K562 (cell line): ENCODE data around the gene FAM241B. TPM values are rescaled to one million over a fixed set of nuclear protein-coding genes. Genes with fewer than 3 reads are reported as not detected.

Source experiments
- C11orf30 ChIP-seq: fragments of 450-650 bp; IDR thresholded peaks from 2 replicates; pipeline ENCODE4 v1.6.1; 2016; ENCODE audit warnings: low read depth, mild to moderate bottlenecking
- CTCFL ChIP-seq: IDR thresholded peaks from 2 replicates; pipeline ENCODE4 v1.6.1; 2011; ENCODE audit warnings: borderline replicate concordance, low read depth, mild to moderate bottlenecking, moderate library complexity, low read length; ENCODE audit not compliant: insufficient read depth, poor library complexity, severe bottlenecking
- HDGF ChIP-seq: fragments of 450-650 bp; IDR thresholded peaks from 2 replicates; pipeline ENCODE4 v1.6.1; 2016
- HMGN3 ChIP-seq: IDR thresholded peaks from 2 replicates; pipeline ENCODE4 v1.6.1; 2011; ENCODE audit warnings: borderline replicate concordance, low read depth, mild to moderate bottlenecking, mixed read lengths, low read length; ENCODE audit not compliant: insufficient read length; ENCODE audit errors: extremely low read depth
- ID3 ChIP-seq, 2 experiments: fragments of 250-450 bp in 1 of 2; fragments of 450-650 bp in 1 of 2; sonication (Bioruptor Pico) in 1 of 2; IDR thresholded peaks; 2 replicates each; pipeline versions ENCODE4 v1.6.1 to v1.8.0; 2016 to 2021; ENCODE audit warnings: mild to moderate bottlenecking in 2 of 2, moderate library complexity in 2 of 2, missing compliant biosample characterization in 1 of 2, missing genetic modification characterization in 1 of 2
- RREB1 ChIP-seq: fragments of 250-450 bp; sonication (Bioruptor Pico); IDR thresholded peaks from 2 replicates; pipeline ENCODE4 v1.4.0; 2020
- SIN3B ChIP-seq: fragments of 450-650 bp; IDR thresholded peaks from 2 replicates; pipeline ENCODE4 v1.6.1; 2017; ENCODE audit warnings: low read depth, mild to moderate bottlenecking, moderate library complexity
- SMARCA5 ChIP-seq: fragments of 450-650 bp; IDR thresholded peaks from 2 replicates; pipeline ENCODE4 v1.6.1; 2016
- THRB ChIP-seq: fragments of 450-650 bp; formaldehyde crosslinking; conservative IDR thresholded peaks from 2 replicates; pipeline ENCODE4 v1.4.0; 2022; ENCODE audit warnings: mild to moderate bottlenecking, missing genetic modification characterization
- YY1 ChIP-seq, 3 experiments: IDR thresholded peaks; 2 replicates each; pipeline ENCODE4 v1.6.1; 2011; ENCODE audit warnings: low read length in 2 of 3, mild to moderate bottlenecking in 2 of 3, moderate library complexity in 2 of 3, borderline replicate concordance in 1 of 3, control low read depth in 1 of 3, low read depth in 1 of 3; ENCODE audit not compliant: insufficient read depth in 3 of 3, insufficient replicate concordance in 2 of 3, control insufficient read depth in 1 of 3, insufficient read length in 1 of 3; ENCODE audit errors: extremely low read depth in 1 of 3
- ZNF395 ChIP-seq: fragments of 200-800 bp; sonication (Bioruptor generic); IDR thresholded peaks from 2 replicates; pipeline ENCODE4 v1.6.1; 2017; ENCODE audit warnings: missing genetic modification characterization, missing compliant biosample characterization
- polyA plus RNA-seq, 8 experiments: library from polyadenylated mRNA; depleted of rRNA in 4 of 8; stranded (reverse) in 5 of 8; unstranded in 3 of 8; fragments of >200 nt; fragmentation: Nextera tagmentation in 2 of 8; fragmentation: Illumina TruSeq in 1 of 8; extraction: Ambion mirVana in 2 of 8; extraction: Trizol in 1 of 8; gene quantifications; 2 replicates each; pipeline versions ENCODE4 v1.2.1 to v1.2.3, GENCODE V29; 2011 to 2014; ENCODE audit warnings: inconsistent platforms in 1 of 8, missing spikeins in 1 of 8
- total RNA-seq, 7 experiments: library from RNA; depleted of rRNA in 6 of 7; stranded (reverse); fragments of >200 nt in 6 of 7; fragmentation: Illumina TruSeq in 2 of 7; extraction: Trizol in 2 of 7; gene quantifications; 2 replicates each; pipeline versions ENCODE4 v1.2.1 to v1.2.3, GENCODE V29; 2011 to 2021; ENCODE audit warnings: low replicate concordance in 1 of 7

Gene FAM241B
- total and polyA plus RNA-seq, 9 of the 15 experiments (the other 6 are each of a cell fraction or from before 2014, with no cell fraction given): 1.9 to 11.1 (median 3.0) TPM

- TF ChIP-seq RREB1 (CRISPR knock-in tag) (0 out of 2 replicates have a peak, but pooled peaks have one; percentile 15), ID3 (CRISPR knock-in tag; IDR thresholded peaks at IDR 0.05) (no peak), ID3 (tag; IDR thresholded peaks at IDR 0.05) (peak; percentile 61; the same call in 1 of the 2 replicates), THRB (peak; percentile 76; the same call in 1 of the 2 replicates), SIN3B (peak; percentile 64; the same call in 1 of the 2 replicates), YY1 (IDR thresholded peaks at IDR 0.05; ENCODE audit: borderline replicate concordance in 1 of 3, control insufficient read depth in 1 of 3, extremely low read depth in 1 of 3, insufficient read depth in 3 of 3, insufficient read length in 1 of 3, insufficient replicate concordance in 2 of 3, low read depth in 1 of 3, low read length in 2 of 3) (peak in 1 of 3 experiments; percentile 35), HMGN3 (no peak), SMARCA5 (peak; percentile 77), ZNF395 (CRISPR knock-in tag) (no peak), HDGF (no peak), C11orf30 (no peak), CTCFL (peak; percentile 59)
Observed at GRCh38 chr10:69629897-69630650, at the start of gene FAM241B (continued).
